ENCODE measurements around the gene WDR81.
"Not testable (repeated sequence)": the region's sequence is repeated elsewhere in the genome, so short reads cannot be mapped to it uniquely, and the experiment has no call there.

The WDR81 gene

DNA sequence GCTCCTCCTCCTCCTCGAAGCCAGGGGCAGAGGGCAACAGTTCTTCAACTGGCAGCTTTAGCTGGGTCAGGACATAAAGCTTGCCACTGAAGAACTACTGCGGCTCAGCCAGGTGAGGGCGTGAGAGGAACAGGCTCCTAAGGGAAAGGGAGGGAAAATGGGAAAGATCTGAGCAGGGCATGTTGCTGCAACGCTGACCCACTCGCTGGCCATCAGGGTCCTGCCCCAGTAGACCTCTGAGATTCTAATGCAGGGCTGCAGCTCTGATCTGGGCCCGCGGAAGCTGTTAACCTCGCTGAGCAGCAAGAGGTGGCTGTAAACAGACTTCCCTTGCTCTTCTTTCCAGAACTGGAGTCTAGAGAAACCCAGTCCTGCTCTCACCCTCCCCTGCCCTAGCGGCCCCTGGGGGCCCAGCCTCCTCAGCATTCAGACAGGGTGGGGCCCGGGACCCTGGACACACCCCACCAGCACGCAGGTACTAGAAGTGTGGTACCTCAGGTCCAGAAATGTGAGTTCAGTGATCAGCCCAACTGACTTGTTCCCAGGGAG is 10.6 kb upstream of the WDR81 start:
- peak; percentile 46 for DNase-seq

DNA sequence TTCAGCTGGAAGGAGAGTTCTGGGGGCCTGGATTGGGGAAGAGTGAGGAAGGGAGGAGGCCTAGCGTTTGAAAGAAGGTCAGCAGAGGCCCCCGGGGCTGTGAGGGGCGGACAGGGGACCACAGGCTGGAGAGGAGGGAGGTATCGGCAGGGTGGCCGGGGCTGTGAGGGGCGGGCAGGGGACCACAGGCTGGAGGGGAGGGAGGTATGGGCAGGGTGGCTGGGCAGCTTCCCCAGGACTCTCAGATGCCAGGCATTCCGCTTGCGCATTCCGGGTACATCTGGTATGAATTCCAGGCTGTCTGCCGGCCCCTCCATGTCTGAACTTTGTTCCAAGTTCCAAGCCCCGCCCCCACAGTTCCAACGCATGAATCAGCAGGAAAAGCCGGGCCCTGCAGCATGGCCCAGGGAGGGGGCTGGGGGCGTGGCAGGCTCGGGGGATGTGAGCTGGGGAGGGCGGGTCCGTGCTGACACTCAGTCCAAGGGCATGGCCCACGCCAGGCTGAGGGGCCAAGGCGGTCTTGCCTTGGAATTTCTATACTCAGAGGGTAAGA is 10.0 kb upstream of the WDR81 start:
- peak; percentile 20 for DNase-seq

DNA sequence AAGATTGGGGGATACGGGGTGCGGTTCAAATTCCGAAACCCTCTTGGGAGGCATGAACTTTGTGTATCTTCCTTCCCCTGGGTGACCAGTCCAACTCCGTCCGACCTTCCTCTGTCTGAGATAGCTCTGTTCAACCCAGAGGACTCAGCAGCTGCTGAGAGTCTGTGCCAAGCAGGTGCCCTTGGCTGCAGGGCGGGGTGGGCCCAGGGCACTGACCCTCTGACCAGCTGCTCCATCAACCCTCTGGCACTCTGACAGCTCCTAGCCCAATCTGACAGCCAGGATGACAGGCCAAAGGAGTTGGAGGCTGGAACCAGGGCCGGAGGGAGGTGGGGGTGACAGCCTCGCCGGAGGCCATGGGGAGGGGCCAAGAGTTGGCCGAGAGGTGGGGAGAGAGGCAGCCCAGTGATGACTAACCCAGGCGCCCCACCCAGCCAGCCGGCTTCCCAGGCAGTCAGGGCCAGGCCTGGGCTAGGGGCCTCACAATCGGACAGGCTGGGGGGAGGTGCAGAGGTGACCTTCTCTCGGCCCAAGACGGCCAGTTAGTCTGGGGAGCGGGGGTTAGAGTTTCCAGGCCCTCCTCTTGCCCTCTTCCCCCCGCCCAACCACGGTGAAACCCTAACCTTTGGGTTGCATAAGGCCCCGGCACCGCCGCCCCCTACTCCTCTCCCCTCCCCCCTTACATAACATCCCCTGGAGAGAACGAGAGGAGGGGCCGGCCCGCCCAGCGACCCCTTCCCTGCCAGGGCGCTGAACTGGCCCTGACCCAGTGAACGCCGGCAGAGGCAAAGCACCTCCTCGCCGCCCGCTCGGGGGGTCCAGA is 9.3 kb upstream of the WDR81 start:
- peak; percentile 23 for DNase-seq

DNA sequence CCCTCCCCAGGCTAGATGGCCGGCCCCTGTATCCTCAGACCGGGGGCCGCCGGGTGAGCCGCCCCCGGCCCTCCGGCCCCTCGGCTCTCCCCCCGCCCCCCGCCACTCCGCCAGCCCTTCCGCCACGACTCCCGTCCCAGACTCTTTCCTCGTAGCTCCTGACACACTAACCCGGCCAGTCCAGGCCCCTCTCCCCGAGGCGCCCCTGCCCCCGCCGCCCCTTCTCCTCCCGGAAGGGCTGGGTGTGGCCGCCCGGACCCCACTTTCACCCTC is 8.8 kb upstream of the WDR81 start:
- DNase-seq, result no peak

DNA sequence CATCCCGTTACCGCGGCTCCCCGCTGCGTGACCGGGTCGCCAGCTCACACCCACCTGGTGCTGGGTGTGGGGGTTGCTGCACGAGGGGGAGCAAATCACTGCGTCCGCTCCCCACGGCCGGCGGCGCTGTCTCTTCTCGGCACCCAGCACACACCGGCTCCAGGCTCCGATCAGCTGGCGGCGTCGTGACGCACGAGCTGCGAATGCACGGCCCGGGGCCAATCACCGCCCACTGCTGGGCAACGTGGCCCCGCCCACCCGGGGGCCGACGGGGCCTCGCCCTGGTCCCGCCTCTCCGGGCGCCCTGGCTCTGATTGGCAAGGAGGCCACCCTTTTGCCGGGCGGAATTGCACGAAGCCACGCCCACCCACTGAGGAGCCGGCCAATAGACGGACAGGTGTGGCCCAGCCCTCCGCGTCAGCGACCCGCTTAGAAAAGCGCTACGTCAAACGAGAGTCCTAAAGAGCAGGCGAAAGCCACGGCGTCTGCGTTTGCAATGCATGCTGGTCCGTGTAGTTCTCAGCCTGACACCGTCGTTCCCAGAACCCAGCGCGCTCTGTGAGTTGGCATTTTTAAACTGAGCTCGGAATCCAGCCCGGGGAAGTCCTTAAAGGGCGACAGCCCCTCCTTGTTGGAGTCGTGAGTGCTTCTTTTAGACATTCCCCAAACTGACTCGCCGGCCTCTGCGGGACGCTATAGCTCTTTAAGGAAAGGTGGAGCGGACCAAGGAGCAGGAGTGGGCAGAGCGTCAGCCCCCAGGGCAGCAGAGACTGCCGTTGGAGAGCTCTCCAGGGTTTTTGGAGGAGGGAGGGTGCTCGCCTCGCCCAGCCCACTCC is 8.2 kb upstream of the WDR81 start:
- DNase-seq, result peak; percentile 100

DNA sequence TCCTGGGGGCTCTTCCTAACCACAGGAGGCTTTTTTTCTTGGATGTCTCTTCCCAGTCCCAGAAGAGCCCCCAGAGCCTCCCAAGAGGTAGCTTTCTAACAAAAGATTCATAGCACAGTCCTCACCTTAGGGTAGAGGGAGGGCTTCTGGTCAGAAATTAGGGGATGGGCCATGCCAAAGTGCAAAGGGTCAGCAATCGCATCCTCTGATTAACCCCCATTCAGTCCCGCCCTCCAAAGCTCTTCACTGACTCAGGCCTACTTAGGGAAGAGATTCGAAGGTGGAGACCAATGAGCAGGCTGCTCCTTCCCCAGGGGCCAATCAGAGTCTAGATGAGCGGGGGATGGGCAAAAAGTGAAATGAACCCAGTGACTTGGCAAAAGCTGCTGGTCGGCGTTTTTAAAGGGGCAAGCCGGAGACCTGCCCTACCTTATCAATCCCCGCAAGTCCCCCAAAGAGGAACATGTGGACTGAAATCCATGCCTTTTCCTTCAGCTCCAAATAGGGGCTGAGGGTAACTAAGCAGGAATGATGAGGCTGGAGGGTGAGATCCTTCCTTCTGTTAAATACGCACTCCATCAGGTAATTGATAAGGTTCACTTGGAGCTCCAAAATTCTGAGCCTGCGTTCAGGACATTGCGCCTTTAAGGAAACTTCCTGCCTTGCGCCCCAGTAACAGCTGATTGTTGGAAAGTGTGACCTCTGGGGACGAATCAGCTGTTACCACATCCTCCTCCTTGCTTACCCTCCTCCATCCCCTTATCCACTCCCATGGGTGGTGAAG is 7.4 kb upstream of the WDR81 start:
- peak; percentile 98 for DNase-seq

DNA sequence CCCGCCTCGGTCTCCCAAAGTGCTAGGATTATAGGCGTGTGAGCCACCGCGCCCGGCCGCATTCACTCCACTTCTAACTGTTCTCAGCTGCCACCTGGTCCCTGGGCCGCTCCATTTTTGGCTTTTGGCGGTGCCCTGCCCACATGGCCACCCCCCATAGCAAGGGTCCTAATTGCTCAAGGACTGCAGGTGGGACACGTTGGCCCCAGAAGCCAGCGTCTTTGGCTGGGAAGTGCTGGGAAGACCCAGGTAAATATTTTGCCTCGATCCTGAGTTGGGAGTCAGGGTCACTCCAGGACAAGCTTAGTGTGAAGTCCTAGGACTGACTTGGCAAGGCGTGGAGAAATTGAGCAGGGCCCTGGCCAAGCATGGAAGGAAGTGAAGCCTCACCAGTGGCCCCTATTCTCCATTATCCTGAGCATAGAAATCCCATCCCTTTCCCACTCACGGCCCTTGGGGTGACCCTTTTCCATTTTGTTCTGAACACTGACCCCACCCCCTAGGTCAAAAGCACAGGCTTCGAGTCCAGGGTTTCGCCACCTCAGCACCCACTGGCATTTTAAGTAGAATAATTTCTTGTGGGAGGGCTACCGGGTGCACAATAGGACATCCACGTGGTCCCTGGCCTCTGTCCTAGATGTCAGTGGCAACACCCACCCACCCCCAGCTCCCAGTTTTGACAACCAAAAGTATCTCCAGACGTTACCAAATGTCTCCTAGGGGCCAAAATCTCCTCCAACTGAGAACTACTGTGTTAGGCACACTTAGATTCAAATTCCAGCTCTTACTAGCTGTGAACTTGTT is 5.9 kb upstream of the WDR81 start:
- DNase-seq, result no peak

DNA sequence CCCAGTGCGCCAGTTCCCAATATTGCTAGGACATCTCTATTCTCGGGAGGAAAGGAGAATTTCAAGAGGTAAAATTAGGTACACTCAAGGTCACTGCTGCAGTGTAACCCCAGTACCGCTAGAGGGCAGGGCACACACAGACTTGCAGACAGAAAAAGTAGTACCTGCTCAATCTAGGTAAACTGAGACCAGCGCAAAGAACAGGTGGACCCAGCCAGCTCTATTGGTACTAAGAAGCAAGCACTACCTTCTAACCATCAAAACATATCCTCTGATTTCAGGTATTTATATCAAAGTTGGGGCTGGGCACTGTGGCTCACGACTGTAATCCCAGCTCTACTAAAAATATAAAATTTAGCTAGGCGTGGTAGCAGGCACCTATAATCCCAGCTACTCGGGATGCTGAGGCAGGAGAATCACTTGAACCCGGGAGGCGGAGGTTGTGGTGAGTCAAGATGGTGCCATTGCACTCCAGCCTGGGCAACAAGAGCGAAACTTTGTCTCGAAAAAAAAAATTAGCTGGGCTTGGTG is 3.6 kb upstream of the WDR81 start:
- DNase-seq, result peak; percentile 58

DNA sequence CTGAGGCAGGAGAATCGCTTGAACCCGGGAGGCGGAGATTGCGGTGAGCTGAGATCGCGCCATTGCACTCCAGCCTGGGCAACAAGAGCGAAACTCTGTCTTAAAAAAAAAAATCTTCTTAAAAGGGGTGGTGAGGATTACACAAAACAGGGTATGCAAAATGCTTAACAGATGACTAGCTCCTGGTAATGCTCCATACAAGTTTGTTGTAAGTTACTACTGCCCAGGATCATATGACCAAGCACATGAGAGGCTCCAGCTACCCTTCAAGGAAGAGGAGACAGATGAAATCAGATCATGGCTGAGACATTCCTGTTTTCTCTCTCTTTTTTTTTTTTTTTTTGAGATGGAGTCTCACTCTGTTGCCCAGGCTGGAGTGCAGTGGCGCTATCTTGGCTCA is 2.5 kb upstream of the WDR81 start:
- not testable (repeated sequence) for DNase-seq

DNA sequence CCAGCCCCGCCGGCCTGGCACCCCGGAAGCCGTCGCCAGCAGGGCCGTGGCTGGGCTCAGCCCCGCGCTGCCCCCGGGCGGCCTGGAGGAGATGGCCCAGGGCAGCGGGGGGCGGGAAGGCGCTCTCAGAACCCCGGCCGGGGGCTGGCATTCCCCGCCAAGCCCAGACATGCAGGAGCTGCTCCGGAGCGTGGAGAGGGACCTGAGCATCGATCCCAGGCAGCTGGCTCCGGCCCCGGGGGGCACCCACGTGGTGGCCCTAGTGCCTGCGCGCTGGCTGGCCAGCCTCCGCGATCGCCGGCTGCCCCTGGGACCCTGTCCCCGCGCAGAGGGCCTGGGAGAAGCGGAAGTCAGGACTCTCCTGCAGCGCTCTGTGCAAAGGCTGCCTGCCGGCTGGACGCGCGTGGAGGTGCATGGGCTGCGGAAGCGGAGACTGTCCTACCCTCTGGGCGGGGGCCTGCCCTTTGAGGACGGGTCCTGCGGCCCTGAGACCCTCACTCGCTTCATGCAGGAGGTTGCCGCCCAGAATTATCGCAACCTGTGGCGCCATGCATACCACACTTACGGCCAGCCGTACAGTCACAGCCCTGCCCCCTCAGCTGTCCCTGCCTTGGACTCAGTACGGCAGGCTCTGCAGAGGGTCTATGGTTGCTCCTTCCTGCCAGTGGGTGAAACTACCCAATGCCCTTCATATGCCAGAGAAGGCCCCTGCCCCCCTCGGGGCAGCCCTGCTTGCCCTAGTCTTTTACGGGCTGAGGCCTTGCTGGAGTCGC is 551 bp downstream of the WDR81 start:
- DNase-seq, result peak; percentile 57

DNA sequence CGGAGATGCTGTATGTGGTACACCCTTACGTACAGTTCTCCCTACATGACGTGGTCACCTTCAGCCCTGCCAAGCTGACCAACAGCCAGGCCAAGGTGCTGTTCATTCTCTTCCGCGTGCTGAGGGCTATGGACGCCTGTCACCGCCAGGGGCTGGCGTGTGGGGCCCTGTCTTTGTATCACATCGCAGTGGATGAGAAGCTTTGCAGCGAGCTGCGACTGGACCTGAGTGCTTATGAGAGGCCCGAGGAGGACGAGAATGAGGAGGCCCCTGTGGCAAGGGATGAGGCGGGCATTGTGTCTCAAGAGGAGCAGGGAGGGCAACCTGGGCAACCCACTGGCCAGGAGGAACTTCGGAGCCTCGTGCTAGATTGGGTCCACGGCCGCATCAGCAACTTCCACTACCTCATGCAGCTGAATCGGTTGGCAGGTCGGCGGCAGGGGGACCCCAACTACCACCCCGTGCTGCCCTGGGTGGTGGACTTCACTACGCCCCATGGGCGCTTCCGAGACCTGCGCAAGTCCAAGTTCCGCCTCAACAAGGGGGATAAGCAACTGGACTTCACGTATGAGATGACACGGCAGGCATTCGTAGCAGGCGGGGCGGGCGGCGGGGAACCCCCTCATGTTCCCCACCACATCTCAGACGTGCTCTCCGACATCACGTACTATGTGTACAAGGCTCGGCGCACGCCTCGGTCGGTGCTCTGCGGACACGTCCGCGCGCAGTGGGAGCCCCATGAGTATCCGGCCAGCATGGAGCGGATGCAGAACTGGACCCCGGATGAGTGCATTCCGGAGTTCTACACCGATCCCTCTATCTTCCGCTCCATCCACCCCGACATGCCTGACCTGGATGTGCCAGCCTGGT is 1.4 kb downstream of the WDR81 start:
- DNase-seq, result no peak

DNA sequence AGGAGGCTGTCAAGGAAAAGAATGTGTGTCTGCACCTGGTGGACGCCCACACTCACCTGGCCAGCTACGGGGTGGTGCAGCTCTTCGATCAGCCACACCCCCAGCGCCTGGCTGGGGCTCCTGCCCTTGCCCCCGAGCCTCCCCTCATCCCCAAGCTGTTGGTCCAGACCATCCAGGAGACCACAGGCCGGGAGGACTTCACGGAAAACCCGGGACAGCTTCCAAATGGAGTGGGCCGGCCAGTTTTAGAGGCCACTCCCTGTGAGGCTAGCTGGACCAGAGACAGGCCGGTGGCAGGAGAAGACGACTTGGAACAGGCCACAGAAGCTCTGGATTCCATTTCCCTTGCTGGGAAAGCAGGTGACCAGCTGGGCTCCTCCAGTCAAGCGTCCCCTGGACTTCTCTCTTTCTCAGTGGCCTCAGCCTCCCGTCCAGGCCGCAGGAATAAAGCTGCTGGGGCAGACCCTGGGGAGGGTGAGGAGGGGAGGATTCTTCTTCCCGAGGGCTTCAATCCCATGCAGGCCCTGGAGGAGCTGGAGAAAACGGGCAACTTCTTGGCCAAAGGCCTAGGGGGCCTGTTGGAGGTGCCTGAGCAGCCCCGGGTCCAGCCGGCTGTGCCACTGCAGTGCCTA is 2.2 kb downstream of the WDR81 start:
- no peak for DNase-seq

DNA sequence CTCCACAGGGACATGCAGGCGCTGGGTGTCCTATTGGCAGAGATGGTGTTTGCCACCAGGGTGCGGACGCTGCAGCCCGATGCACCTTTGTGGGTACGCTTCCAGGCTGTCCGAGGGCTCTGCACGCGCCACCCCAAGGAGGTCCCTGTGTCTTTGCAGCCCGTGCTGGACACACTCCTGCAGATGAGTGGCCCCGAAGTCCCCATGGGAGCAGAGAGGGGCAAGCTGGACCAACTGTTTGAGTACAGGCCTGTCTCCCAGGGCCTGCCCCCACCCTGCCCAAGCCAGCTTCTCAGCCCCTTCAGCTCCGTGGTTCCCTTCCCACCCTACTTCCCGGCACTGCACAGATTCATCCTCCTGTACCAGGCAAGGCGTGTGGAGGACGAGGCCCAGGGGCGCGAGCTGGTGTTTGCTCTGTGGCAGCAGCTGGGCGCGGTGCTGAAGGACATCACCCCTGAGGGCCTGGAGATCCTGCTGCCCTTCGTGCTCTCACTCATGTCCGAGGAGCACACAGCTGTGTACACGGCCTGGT is 2.8 kb downstream of the WDR81 start:
- no peak for DNase-seq

DNA sequence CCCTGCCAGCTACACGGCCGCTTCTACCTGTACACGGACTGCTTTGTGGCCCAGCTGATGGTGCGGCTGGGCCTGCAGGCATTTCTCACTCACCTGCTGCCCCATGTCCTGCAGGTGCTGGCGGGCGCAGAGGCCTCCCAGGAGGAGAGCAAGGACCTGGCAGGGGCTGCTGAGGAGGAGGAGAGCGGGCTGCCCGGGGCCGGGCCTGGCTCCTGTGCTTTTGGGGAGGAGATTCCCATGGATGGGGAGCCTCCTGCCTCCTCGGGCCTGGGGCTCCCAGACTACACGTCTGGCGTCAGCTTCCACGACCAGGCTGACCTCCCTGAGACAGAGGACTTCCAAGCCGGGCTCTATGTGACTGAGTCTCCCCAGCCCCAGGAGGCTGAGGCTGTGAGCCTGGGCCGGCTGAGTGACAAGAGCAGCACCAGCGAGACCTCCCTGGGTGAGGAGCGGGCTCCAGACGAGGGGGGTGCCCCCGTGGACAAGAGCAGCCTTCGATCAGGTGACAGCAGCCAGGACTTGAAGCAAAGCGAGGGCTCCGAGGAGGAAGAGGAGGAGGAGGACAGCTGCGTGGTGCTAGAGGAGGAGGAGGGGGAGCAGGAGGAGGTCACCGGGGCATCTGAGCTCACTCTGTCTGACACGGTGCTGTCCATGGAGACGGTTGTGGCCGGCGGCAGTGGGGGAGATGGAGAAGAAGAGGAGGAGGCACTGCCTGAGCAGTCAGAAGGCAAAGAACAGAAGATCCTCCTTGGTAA is 3.5 kb downstream of the WDR81 start:
- DNase-seq, result no peak

DNA sequence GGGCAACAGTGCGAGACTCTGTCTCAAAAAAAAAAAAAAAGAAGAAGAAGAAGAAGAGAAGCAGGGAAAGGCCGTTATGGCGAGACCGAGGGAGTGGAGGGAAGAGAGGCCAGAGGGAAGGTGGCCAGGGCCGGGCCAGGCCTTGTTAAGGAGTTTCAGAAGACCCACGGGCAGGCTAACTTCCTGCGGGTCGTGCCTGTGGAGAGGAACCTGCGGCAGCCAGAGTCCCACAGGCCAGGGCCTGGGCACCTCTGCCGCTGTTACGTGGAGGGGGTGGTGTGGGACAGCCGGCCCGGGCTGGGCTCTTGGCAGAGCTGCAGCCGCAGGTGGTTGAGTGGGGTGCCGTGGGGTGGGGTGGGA is 5.4 kb downstream of the WDR81 start:
- no peak for DNase-seq

DNA sequence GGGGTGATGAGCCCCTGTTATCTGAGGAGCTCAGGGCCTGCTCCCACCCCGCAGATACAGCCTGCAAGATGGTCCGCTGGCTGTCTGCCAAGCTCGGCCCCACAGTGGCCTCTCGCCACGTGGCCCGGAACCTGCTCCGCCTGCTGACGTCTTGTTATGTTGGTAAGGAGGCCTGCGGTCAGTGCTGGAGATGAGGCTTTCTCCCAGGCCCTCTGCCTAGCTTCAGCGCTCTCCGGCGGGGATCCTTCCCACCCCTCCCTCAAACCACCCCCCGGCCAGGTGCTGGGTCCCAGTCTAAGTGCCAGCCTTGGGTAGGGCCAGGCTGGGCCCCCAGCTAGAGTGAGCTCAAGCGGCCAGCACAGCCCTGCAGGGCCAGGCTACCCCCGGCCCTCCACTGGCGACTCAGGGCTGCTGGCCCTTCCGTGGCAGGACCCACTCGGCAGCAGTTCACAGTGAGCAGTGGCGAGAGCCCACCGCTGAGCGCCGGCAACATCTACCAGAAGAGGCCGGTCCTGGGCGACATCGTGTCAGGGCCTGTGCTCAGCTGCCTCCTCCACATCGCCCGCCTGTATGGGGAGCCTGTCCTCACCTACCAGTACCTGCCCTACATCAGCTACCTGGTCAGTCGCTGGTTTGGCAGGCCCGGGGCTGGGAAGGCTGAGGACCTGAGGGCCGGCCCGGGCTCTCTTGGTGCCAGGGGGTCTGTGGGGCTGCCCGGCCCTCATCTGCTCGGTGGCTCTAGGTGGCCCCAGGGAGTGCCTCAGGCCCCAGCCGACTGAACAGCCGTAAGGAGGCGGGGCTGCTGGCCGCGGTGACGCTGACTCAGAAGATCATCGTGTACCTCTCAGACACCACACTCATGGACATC is 6.1 kb downstream of the WDR81 start:
- DNase-seq, result no peak

DNA sequence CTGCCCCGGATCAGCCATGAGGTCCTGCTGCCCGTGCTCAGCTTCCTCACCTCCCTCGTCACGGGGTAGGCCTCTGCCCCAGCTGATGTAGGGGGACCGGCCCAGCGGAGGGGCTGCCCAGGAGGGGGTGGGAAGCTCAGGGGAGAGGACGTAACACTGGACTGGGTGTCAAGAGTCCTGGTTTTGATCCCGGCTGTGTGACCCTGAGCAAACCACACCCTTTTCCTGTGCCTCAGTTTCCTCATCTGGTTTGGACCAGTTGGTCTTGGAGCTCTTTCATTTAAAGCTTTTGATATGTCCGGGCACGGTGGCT is 6.6 kb downstream of the WDR81 start:
- no peak for DNase-seq
